ENCODE data around the gene PON3.

DNA sequence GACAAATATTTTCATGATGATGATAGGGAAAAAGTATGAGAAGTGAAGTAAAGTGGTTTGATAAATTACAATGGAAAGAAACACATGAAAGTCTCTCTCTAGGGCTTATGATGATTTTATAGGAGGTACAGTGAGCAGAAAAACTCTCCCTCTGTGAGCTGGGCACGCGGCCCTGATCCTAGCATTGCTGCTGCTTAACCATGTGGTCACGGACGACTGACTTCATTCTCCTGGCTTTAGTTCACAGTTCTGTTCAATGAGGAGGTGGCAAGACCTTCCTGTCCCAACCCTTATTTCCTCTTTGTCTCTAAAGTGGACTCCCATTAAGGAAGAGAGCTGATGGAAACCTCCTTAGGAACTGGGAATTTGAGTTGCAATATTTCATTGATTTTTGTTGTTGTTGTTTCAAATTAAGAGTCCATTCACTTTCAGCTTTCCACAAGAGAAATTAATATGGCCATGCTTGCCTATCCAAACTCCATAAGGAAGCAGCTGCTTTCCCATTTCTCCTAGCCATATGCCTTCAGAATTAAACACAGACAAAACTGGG lies 8.2 kb upstream of the PON3 start:
- TF ChIP-seq, protein P1, sequence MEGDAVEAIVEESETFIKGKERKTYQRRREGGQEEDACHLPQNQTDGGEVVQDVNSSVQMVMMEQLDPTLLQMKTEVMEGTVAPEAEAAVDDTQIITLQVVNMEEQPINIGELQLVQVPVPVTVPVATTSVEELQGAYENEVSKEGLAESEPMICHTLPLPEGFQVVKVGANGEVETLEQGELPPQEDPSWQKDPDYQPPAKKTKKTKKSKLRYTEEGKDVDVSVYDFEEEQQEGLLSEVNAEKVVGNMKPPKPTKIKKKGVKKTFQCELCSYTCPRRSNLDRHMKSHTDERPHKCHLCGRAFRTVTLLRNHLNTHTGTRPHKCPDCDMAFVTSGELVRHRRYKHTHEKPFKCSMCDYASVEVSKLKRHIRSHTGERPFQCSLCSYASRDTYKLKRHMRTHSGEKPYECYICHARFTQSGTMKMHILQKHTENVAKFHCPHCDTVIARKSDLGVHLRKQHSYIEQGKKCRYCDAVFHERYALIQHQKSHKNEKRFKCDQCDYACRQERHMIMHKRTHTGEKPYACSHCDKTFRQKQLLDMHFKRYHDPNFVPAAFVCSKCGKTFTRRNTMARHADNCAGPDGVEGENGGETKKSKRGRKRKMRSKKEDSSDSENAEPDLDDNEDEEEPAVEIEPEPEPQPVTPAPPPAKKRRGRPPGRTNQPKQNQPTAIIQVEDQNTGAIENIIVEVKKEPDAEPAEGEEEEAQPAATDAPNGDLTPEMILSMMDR (IDR thresholded peaks at IDR 0.05; ENCODE audit: low read length) = no peak
- TF ChIP-seq EZH2 (optimal IDR thresholded peaks at IDR 0.05; ENCODE audit: low read depth, low read length) (no peak), EZH2phosphoT487 (IDR thresholded peaks at IDR 0.05; ENCODE audit: low read length) (no peak)
